Cerebellar nuclear complex (tissue), 1 donor: ENCODE measurements around the gene PAPSS2.
"Not testable (repeated sequence)": the region's sequence is repeated elsewhere in the genome, so short reads cannot be mapped to it uniquely, and the experiment has no call there.

Experiments used
- DNase-seq, 2 experiments: peaks; one replicate each; lab custom pipeline; 2025; lab: John Stamatoyannopoulos, UW

Gene PAPSS2

DNA sequence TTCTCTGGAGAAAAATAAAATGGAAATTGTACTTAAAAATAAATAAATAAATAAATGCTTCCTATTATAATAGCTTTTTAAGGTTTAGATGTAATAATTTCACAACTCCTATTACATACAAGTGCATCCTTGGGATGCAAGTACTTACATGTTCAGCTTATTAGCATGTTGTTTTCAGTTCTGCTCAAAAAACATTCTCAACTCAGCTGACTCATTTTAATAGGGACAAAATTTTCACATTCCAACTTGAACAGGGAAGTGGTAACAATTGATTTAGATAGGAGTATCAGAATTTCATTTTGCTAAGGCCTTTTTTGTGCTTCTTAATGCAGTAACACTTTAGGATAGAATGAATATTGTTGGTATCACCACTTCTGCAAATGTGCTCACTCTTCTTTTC, 16.7 kb upstream of the PAPSS2 start:
- DNase-seq, result no peak

GRCh38 chr10:87643920-87644319, 15.8 kb upstream of the PAPSS2 start:
- no peak for DNase-seq

DNA sequence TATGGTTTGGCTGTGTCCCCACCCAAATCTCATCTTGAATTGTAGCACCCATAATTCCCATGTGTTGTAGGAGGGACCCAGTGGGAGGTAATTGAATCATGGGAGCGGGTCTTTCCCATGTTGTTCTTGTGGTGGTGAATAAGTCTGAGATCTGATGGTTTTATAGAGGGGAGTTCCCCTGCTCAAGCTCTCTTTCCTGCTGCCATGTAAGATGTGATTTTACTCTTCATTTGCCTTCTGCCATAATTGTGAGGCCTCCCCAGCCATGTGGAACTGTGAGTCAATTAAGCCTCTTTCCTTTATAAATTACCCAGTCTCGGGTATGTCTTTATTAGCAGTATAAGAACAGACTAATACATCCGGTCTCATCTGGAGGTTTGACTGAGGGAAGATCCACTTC, 15.2 kb upstream of the PAPSS2 start:
- not testable (repeated sequence) for DNase-seq

DNA sequence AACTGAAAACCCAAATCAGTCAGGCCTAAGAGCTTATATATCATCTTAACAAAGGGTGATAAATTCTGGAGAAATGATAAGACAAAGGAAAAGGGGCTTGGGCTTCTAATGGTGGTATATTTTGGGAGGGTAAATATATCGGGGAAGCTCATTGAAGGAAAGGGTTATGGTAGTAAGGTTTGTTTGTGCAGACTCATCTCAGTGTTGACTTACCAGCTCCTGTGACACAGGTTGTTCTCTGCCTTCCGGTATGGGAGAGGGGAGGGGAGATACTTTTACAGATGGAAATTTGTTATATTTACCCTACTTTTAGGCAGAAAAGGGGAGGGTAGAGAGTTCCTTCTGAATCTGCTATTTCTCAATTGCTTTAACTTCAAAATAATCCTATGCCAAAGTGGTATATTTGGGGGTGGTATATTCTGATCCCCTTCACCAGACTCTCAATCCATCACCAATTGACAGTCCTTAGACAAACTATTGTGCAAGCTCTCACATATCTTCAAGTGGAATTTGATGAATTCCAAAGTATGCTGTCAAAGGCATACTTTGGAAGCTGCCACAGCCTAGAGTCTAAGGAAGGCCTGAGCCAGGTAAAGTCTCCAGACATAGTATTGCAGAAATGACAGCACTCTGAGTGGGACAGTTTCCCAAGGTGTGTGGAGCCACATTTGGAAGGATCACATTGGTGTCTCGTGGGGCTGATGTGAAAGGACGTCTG, 13.3 kb upstream of the PAPSS2 start:
- DNase-seq, result no peak

- DNase-seq, result no peak
Measured at GRCh38 chr10:87646935-87647334, 12.7 kb upstream of the PAPSS2 start.

- DNase-seq, result no peak
Measured at GRCh38 chr10:87650838-87651589, 8.7 kb upstream of the PAPSS2 start.

DNA sequence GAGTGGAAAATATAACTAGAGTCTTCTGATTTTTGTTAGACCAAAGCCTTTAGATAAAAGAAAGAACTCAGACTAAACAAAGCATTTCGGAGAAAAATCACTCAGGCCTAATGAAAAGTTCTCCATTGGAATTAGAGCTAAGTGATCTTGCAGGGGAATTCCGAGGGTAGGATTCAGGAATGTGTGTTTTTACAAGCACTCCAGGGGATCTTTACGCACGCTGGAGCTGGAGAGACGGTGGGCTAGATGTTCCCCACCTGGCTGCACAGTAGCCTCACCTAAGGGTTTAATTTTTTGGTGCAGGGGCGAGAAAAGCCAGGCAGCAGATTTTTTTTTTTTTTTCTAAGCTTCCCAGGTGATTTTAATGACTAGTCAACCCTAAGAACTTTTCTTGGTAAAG, 7.9 kb upstream of the PAPSS2 start:
- no peak for DNase-seq

DNA sequence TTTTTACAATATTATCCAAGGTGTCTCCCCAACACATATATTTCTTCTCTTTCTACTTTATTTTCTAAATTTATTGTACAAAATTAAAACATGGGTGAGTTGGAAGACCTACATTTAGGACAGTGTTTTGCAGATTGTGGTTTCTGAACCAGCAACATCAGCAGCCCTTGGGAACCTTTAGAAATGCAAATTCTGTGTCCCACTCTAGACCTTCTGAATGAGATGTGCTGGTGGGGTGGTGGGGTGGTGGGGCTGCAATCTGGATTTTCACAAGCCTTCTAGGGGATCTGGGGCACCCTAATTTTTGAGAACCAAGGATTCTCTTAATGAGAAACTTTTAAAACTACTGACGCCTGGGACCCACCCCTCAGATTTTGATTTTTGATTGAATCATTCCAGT, 7.4 kb upstream of the PAPSS2 start:
- no peak for DNase-seq

DNA sequence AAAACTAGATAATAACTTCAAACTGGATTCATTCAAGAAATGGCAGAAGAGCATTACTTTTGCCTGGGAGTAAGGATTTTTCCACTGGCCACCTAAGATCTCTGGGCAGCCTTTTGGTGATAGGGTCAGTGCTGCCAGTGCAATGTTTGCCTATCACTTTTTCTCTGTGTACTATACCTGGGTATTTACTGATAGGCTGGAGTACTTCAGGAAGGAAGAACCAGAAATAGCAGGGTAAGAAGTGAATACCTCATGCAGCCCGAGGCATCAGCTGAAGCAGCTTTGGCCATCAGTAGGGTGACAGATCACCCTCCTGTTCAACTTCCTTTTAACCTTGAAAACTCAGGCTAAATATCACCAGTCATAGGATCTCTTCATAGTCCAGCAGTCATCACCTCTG, 5.5 kb upstream of the PAPSS2 start:
- DNase-seq, result no peak

DNA sequence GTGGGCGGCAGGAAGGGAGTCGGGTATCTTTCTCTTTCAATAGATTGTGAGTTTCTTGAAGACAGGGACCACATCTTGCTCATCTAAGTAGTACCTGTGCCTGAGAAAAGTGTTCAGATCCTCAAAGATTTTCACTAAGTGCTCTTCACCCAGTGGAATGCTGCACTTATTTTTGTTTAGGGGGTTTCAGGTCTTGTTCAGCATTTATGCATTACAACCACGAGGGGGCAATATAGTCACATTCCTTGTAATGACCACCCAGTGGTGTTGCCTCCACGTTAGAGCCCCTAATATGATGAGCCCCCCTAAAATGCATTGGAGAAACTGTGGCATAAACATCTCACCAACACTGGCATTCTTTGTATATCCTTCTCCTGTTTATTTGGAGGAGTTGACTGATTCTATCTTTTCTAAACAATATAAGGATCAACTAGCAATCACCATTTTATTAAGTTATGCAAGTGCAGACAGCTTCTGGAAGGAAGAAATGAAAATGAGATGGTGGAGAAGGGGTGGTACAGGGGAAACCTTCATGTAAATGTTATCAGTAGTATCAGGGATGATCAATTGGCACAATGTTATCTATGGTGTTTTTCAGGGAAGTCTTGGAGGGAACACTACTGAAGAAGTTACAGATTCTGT, 3.1 kb upstream of the PAPSS2 start:
- no peak for DNase-seq

DNA sequence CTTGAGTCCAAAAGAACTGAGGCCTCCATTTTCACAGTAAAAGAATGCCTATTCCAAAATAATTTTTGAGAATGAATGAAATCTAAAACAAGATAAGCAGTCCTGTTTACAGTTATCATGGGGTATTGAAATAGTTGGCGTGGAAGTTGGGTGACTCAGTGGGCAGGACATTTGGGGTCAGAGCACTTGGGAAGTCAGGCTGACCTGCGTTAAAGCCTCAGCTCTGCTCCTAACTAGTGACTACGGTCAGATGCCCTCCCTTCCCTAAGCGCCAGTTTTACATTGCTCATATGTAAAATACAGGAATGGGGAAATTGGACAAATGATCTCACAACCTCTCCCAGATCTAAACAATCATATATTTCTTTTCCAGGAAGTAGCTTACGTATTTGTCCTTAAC, 2.3 kb upstream of the PAPSS2 start:
- DNase-seq, result no peak

DNA sequence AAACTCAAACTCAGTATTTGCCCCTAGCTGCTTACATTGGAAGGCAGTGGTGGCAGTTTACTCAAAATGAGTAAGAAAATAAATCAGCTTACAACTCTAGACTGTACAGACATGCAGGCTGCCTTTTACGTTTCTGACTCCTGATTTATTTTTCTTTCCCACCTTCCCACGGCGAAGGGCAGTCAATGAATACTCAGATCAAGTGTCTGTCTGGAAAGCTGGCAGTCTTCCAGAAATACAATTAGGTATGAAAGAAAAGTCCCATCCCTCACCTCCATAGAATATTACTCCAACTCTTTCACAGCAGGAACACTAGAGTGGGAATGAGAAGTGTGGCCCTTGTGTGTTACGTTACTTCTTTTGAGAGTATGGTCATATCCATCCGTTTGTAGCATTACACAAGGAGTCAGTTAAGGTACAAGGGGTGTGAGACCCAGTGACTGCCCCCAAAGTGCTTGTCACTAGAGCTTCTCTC, 1.3 kb upstream of the PAPSS2 start:
- no peak for DNase-seq

GRCh38 chr10:87658858-87659555, 671 bp upstream of the PAPSS2 start:
- no peak for DNase-seq

DNA sequence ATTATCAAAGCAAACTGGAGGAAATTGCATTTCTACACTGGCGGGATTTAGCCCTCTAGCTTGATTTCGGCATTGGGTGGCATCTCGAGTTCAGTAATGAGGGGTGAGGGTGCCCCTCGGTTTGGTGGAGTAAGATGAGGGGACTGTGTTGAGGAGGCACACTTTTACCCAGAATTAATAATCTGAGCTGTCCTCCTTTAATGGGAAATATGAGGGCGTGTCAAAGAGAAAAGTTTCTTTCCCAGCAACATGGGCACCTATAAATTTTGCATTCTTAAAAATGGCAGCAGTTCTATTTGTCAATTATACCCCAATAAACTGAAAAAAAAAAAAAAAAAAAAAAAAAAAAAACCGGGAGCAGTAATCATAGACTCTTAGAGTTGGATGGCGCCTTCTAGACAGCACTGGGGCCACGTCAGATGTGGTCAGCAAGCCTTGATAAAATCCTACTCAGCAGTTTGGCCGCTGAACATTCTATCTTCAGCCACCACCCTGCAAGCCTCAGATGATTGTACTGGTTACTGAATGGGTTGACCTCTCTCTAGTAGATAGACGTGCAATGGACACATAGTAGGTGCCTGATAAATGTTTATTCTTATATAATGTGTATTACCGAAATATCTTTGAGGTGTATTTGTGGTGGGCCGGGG, 931 bp downstream of the PAPSS2 start:
- no peak for DNase-seq

DNA sequence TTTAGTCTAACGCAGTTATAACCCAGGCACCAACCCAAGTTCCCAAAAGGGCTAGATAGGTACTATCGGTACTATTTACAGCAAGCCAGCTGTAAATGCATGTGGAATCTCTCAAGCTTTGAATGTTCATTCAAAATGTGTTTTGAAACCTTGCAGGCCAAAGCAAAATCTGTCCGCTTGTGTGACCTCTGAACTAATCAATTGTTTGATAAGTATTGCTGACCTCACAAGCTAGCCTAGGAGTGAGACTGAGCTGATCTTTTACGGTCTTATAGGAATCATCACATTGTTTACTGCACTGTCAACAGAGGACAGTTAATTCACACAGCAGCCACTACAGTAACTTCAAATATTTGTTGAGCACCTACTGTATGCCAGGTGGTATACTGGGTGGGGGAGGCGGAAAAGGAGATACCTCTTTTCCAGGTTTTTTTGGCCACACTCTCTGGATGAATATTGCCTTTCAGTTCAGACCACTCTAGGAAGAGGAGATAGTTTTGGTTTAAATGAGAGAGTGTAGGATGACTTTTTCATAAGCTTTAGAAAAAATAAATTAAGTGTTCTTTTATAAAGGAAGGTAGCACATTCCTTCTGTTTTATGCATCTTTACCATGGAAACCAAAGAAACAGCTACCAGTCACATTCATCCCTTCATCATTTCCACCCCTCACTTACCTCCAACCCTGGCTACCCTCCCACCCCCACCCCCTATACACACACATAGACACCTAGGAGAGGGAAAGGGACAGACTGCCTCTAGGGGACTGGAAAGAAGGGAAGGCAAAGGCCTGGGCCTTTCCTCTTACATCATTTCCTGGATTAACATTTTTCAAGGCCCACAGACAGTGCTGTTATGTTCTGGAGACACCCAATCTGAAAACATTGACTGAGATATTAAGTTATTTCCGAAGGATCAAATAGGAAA, 2.4 kb downstream of the PAPSS2 start:
- no peak for DNase-seq

GRCh38 chr10:87664276-87664701, 4.6 kb downstream of the PAPSS2 start:
- DNase-seq, result no peak

GRCh38 chr10:87667493-87667892, 7.8 kb downstream of the PAPSS2 start:
- no peak for DNase-seq

- no peak for DNase-seq
Measured at GRCh38 chr10:87668324-87669074, 8.8 kb downstream of the PAPSS2 start.

DNA sequence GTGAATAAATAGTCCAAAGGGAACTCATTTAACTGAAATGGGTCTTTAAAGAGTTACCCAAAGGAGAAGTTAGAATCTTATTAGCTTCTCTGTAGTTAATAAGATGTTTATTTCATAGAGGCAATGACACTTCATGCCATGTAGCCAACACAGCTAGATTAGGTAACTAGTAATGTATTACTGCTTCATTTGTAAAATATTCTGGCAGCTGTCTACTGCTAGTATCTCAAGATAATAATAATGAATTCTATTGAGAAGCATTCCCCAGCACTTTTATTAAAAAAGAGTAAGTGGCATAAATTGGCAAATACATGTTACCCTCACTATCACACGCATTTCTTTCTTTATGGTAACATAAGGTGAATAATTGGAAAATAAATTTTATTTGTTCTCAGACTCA, 10.1 kb downstream of the PAPSS2 start:
- DNase-seq, result no peak

DNA sequence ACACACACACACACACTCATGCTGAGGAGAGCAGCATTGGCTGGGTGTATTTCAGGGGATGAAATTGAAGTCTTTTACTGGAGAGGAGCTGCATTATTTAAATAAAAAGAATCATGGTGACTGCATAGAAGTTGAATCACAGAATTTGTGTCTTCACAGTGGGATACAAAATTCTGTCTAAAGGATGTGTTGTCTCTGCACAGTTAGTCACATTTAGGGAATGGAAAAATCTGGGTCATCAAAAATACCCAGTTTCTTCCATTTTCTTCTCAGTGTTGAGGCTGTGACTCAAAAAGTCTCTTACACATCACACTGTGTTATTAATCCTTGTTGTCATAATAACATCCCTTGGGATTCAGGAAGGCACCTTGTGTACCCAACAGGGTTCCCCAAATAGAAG, 10.9 kb downstream of the PAPSS2 start:
- no peak for DNase-seq
